ENCODE data around the gene RECQL. TPM values are rescaled to one million over a fixed set of nuclear protein-coding genes. Genes with fewer than 3 reads are reported as not detected.

The RECQL gene
- total RNA-seq, 2 experiments from 2014 or later, result 81.0 to 87.9 TPM

GRCh38 chr12:21526053-21526452, 24.6 kb upstream of the RECQL start, which contains the start of gene SPX:
TSS of gene SPX (plus strand) at chr12:21526296. CDS start at chr12:21526473, 177 bp downstream.
- Mint-ChIP-seq H3K27ac (no peak within 1 kb of the TSS), H3K36me3 (ENCODE audit: low read depth) (no peaks in the 10 kb centered on the region)

GRCh38 chr12:21523148-21523547, 21.7 kb upstream of the RECQL start:
- peaks cover 3% of the 10 kb centered on the region for H3K9me3 Mint-ChIP-seq
- no peak for TF ChIP-seq CTCF (IDR thresholded peaks at IDR 0.05)
- ChIA-PET CTCF (interaction anchor here (2.3 kb wide), 1 partner anchor 14 kb away, joined by 6 read pairs; no protein-coding TSS in a partner anchor), POLR2A (no interaction called here)
- peaks cover 2% of the 10 kb centered on the region for H3K4me1 Mint-ChIP-seq (ENCODE audit: low read depth)
- peaks cover 8% of the 10 kb centered on the region for H3K27me3 Mint-ChIP-seq
- no peak for ATAC-seq
- no peak overlapping the region for H3K27ac Mint-ChIP-seq
- no peak overlapping the region for H3K4me3 Mint-ChIP-seq
- DNase-seq, result no peak
- intact Hi-C loops (cut with micrococcal nuclease), result no loop called here
- H3K36me3 Mint-ChIP-seq (ENCODE audit: low read depth), result peaks cover 3% of the 10 kb centered on the region

More at GRCh38 chr12:21526053-21526452, 24.6 kb upstream of the RECQL start, which contains the start of gene SPX:
- Mint-ChIP-seq H3K4me3 (peak within 1 kb of the TSS; percentile 56), H3K4me1 (ENCODE audit: low read depth) (peaks cover 6% of the 10 kb centered on the region), H3K9me3 (peaks cover 3% of the 10 kb centered on the region), H3K27me3 (peaks cover 25% of the 10 kb centered on the region)
- intact Hi-C loops (cut with micrococcal nuclease), result no loop called here
- POLR2A ChIA-PET, result interaction anchor here (0.6 to 3.2 kb wide), 5 partner anchors 12 to 128 kb away, joined by 3 to 10 read pairs (median 3); partner anchors contain the start of genes GOLT1B and RECQL
- no peak for ATAC-seq
- CTCF ChIA-PET, result interaction anchor here (2.7 kb wide), 1 partner anchor 155 kb away, joined by 8 read pairs; no protein-coding TSS in a partner anchor
- no peak for TF ChIP-seq CTCF (IDR thresholded peaks at IDR 0.05)
- no peak for DNase-seq

GRCh38 chr12:21521541-21521940, 20.1 kb upstream of the RECQL start:
- CTCF ChIA-PET, result no interaction called here
- H3K36me3 Mint-ChIP-seq (ENCODE audit: low read depth), result peaks cover 7% of the 10 kb centered on the region
- ATAC-seq, result no peak
- POLR2A ChIA-PET, result no interaction called here
- peaks cover 3% of the 10 kb centered on the region for H3K9me3 Mint-ChIP-seq
- no peak overlapping the region for H3K27ac Mint-ChIP-seq
- H3K4me1 Mint-ChIP-seq (ENCODE audit: low read depth), result no peaks in the 10 kb centered on the region
- DNase-seq, result no peak
- no peak overlapping the region for H3K4me3 Mint-ChIP-seq
- peaks cover 5% of the 10 kb centered on the region for H3K27me3 Mint-ChIP-seq
- intact Hi-C loops (cut with micrococcal nuclease), result no loop called here
- no peak for TF ChIP-seq CTCF (IDR thresholded peaks at IDR 0.05)

GRCh38 chr12:21518451-21518850, 17.0 kb upstream of the RECQL start:
- no peak for ATAC-seq
- H3K4me1 Mint-ChIP-seq (ENCODE audit: low read depth), result no peaks in the 10 kb centered on the region
- intact Hi-C loops (cut with micrococcal nuclease), result no loop called here
- DNase-seq, result no peak
- no peak overlapping the region for H3K27ac Mint-ChIP-seq
- H3K27me3 Mint-ChIP-seq, result no peaks in the 10 kb centered on the region
- no peak for TF ChIP-seq CTCF (IDR thresholded peaks at IDR 0.05)
- POLR2A ChIA-PET, result no interaction called here
- CTCF ChIA-PET, result interaction anchor here (0.9 kb wide), 1 partner anchor 221 kb away, joined by 3 read pairs; no protein-coding TSS in a partner anchor
- H3K9me3 Mint-ChIP-seq, result no peaks in the 10 kb centered on the region
- H3K4me3 Mint-ChIP-seq, result no peak overlapping the region
- peaks cover 9% of the 10 kb centered on the region for H3K36me3 Mint-ChIP-seq (ENCODE audit: low read depth)

- TF ChIP-seq CTCF (IDR thresholded peaks at IDR 0.05), result no peak
- Mint-ChIP-seq H3K9me3 (no peaks in the 10 kb centered on the region), H3K4me1 (ENCODE audit: low read depth) (no peaks in the 10 kb centered on the region), H3K27ac (no peak overlapping the region), H3K27me3 (no peaks in the 10 kb centered on the region), H3K4me3 (no peak overlapping the region), H3K36me3 (ENCODE audit: low read depth) (peaks cover 17% of the 10 kb centered on the region)
- ChIA-PET POLR2A (interaction anchor here (0.9 kb wide), 1 partner anchor 8 kb away, joined by 3 read pairs; no protein-coding TSS in a partner anchor), CTCF (no interaction called here)
- ATAC-seq (no peak), DNase-seq (no peak)
- intact Hi-C loops (cut with micrococcal nuclease), result no loop called here
Observed at GRCh38 chr12:21516281-21516680, 14.8 kb upstream of the RECQL start.
